ENCODE data around the gene SLC22A23.
A peak's percentile ranks its signal among the peaks of the same experiment; 100 is the strongest.

SLC22A23 gene

GRCh38 chr6:3499603-3500002 is 42.8 kb upstream of the SLC22A23 start:
- H3K27ac ChIP-seq = peak overlapping the region; percentile 76
- no peak for TF ChIP-seq CTCF (conservative IDR thresholded peaks at IDR 0.05)

GRCh38 chr6:3496395-3496794 is 39.5 kb upstream of the SLC22A23 start:
- TF ChIP-seq CTCF (conservative IDR thresholded peaks at IDR 0.05) = no peak
- H3K27ac ChIP-seq = no peak overlapping the region

DNA sequence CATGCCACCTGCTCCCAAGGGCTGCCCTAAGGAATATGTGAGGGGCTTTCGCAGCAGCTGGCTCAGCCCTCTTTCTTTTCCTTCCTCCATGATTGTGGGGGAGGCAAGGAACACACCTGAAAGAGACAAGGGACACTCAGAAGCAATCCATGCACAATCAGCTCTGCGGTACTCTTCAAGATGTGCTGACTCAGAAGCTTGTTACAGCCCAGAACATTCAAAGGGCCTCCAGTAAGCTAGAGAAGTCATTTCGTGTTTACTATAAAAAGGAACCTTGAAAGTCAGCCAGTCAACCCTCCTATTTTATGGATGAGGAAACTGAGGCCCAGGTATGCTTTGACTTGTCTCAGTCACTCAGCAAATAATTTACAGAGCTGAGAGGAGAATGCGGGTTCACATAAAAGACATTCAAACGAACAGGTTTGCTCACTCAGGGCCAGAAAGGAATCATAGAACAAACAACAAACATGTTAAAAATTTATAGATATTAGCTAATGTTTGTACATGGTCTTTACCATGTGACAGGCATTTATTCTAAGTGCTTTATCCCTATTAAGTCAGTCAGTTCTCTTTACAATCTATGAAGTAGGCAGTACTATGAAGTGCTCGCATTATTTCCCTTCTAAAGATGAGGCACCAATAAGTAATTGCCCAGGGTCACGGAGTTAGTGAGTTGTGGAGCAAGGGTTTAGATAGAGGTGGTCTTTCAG is 37.7 kb upstream of the SLC22A23 start:
- no peak for TF ChIP-seq CTCF (conservative IDR thresholded peaks at IDR 0.05)

DNA sequence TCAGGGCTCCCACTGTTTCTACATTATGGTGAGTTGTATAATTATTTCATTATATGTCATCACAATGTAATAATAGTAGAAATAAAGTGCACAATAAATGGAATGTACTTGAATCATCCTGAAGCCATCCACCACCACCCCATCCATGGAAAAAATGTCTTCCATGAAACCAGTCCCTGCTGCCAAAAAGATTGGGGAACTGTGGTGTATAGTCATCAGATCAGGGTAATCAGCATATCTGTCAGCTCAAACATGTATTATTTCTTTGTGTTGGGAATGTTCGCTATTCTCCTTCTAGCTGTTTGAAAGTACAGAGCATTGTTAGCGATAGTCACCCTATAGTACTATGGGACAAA is 33.8 kb upstream of the SLC22A23 start:
- no peak overlapping the region for H3K27ac ChIP-seq
- TF ChIP-seq CTCF (conservative IDR thresholded peaks at IDR 0.05) = no peak

More for the DNA sequence above, 37.7 kb upstream of the SLC22A23 start:
- peak overlapping the region; percentile 67 for H3K27ac ChIP-seq

GRCh38 chr6:3489961-3490624 is 33.2 kb upstream of the SLC22A23 start:
- no peak overlapping the region for H3K27ac ChIP-seq
- TF ChIP-seq CTCF (conservative IDR thresholded peaks at IDR 0.05) = no peak

DNA sequence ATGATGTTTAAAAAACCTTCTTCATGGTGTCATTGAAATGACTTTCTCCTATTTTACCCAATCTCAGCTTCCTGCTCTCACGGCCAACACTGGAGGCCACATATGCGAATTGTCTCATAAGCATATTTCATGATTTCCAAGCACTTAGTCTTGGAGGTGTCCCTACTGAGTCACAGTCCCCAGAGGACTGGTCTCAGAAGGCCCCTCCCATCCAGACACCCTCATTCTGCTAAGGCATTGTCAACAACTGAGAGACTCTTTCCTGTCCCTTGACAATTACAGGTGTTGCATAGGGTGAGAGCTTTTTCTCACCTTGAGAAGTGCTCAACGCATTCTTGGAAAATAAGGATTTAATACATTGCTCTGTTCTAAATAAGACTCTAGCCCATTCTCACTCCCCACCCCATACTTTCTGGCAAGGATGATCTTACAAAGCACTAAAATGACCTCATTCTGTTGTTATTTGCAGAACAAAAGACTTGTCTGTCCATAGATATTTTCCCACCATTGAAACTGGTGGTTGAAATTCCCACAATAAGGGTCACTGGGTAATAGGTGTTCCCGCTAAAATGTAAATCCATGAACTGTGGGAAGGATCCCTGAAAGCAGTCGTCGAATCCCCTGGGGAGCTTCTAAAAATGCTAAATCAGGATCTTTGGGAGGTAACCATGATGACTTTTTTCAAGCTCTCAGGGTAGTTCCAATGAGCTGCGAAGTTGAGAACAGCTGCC is 32.3 kb upstream of the SLC22A23 start:
- H3K27ac ChIP-seq = no peak overlapping the region
- no peak for TF ChIP-seq CTCF (conservative IDR thresholded peaks at IDR 0.05)

- H3K27ac ChIP-seq = no peak overlapping the region
- TF ChIP-seq CTCF (conservative IDR thresholded peaks at IDR 0.05) = no peak
Observed at GRCh38 chr6:3484946-3485345, 28.1 kb upstream of the SLC22A23 start.
